Activated B cell treated with CpG ODN at 0.5 μM for 24 hours (primary cell): ENCODE measurements around the gene TRIP13. TPM values are rescaled to one million over a fixed set of nuclear protein-coding genes. Genes with fewer than 3 reads are reported as not detected.

ENCODE experiments used
- ATAC-seq: fragments of 200-7000 bp; cut with Tn5 transposase; one replicate; pipeline ENCODE4 v1.10.0; 2021; ENCODE audit warnings: low read depth, mild to moderate bottlenecking, moderate library complexity
- CTCF ChIA-PET: fragments of 350-600 bp; sonication (Branson Sonifier 250); formaldehyde crosslinking; loops from one replicate; lab custom pipeline; 2021; ENCODE audit warnings: antibody characterized with exemption; lab: Charles Lee
- POLR2A ChIA-PET: fragments of 350-600 bp; sonication (Branson Sonifier 250); formaldehyde crosslinking; loops from one replicate; lab custom pipeline; 2021; ENCODE audit warnings: antibody characterized with exemption; lab: Charles Lee
- DNase-seq: peaks from one replicate; pipeline ENCODE4 v3.0.0; 2022
- H3K27ac Mint-ChIP-seq: one replicate; pipeline ENCODE4 v1.8.0; 2020; ENCODE audit warnings: mixed read lengths
- H3K27me3 Mint-ChIP-seq: one replicate; pipeline ENCODE4 v1.8.0; 2021; ENCODE audit warnings: mixed read lengths
- H3K36me3 Mint-ChIP-seq: one replicate; pipeline ENCODE4 v1.8.0; 2021; ENCODE audit warnings: low read depth, mixed read lengths
- H3K4me1 Mint-ChIP-seq: one replicate; pipeline ENCODE4 v1.8.0; 2021; ENCODE audit warnings: mixed read lengths
- H3K4me3 Mint-ChIP-seq: one replicate; pipeline ENCODE4 v1.8.0; 2020; ENCODE audit warnings: mild to moderate bottlenecking, mixed read lengths
- H3K9me3 Mint-ChIP-seq: one replicate; pipeline ENCODE4 v1.8.0; 2020; ENCODE audit warnings: mixed read lengths
- CTCF ChIP-seq: fragments of 200-600 bp; IDR thresholded peaks from one replicate; pipeline ENCODE4 v1.8.0; 2022; ENCODE audit warnings: antibody characterized with exemption, mild to moderate bottlenecking
- intact Hi-C: fragments of 100-400 bp; cut with micrococcal nuclease; formaldehyde crosslinking; loops from one replicate; pipeline ENCODE4 v1.15.1; 2024
- total RNA-seq: library from RNA; stranded (reverse); gene quantifications from 2 replicates; pipeline ENCODE4 v1.2.3, GENCODE V29; 2022

Gene TRIP13
- total RNA-seq, 1 donor from 2014 or later: 4.1 TPM

DNA sequence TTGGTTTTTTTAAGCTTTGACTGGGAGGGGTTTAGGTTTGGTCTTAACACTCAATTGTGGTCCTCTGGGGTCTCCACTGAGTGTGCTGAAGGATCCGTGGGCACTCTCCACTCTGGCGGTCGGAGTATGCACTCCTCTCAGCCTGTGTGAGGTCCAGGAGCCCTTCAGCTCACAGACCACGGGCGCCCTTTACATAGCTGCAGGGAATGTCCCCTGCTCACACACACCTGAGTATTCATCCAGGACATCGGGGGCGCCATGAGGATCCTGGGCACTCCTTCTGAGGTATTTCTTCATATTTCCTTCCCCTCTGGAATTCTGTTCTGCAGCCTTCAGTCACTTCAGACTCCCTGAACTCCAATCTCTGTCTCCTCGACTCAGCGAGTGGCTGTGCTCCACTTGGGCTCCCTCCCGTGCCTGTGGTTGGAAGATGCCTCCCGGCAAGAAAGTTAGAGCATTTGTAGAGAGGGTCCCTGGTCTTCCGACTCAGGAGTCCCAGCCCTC is 12.5 kb downstream of the TRIP13 start:
- intact Hi-C loops: no loop called here
- Mint-ChIP-seq H3K36me3 (no peaks in the 10 kb centered on the region), H3K27me3 (no peaks in the 10 kb centered on the region), H3K4me3 (no peak overlapping the region), H3K27ac (no peak overlapping the region), H3K4me1 (no peaks in the 10 kb centered on the region), H3K9me3 (no peaks in the 10 kb centered on the region)
- ChIA-PET CTCF (interaction anchor here (1.4 kb wide), 1 partner anchor 236 kb away, joined by 3 read pairs; no protein-coding TSS in a partner anchor), POLR2A (interaction anchor here (0.6 kb wide), 1 partner anchor 627 kb away, joined by 3 read pairs; no protein-coding TSS in a partner anchor)
- TF ChIP-seq CTCF: no peak
- ATAC-seq: no peak
- no peak for DNase-seq

DNA sequence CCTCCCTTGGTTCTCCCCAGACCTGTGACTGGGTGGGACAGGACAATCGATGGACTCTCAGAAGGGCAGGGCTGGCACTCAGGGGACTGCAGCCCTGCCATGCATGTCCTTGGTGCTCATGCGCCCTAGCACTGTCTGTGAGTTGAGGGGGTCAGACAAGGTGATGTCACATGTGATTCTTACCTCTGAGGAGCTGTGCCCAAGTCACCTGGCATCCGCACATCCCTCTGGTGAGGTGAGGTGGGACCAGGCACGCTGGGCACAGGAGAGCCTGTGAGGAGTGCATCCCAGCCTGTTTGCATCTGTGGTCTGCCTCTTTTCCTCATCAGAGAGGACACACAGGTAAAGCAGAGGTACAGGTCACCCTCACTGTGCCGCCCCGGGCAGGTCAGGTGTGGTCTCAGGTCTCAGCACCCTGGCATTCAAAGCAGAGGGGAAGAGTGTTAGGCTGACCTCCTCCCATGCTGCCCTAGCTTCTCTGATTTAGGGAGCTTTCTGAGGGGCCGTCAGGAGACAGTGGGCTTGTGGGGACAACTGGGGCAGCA is 14.8 kb downstream of the TRIP13 start:
- Mint-ChIP-seq H3K36me3 (no peaks in the 10 kb centered on the region), H3K9me3 (no peaks in the 10 kb centered on the region), H3K27me3 (no peaks in the 10 kb centered on the region), H3K4me1 (no peaks in the 10 kb centered on the region), H3K27ac (no peak overlapping the region), H3K4me3 (no peak overlapping the region)
- ChIA-PET POLR2A (no interaction called here), CTCF (interaction anchor here (0.6 kb wide), 1 partner anchor 27 kb away, joined by 3 read pairs; no protein-coding TSS in a partner anchor)
- DNase-seq (no peak), ATAC-seq (no peak)
- TF ChIP-seq CTCF: no peak
- intact Hi-C loops: no loop called here

- no peaks in the 10 kb centered on the region for H3K27me3 Mint-ChIP-seq
- no peaks in the 10 kb centered on the region for H3K36me3 Mint-ChIP-seq
- DNase-seq: no peak
- no peak overlapping the region for H3K4me3 Mint-ChIP-seq
- no peak for TF ChIP-seq CTCF
- ATAC-seq: no peak
- H3K4me1 Mint-ChIP-seq: no peaks in the 10 kb centered on the region
- H3K27ac Mint-ChIP-seq: no peak overlapping the region
- H3K9me3 Mint-ChIP-seq: no peaks in the 10 kb centered on the region
- CTCF ChIA-PET: no interaction called here
- POLR2A ChIA-PET: no interaction called here
- intact Hi-C loops: no loop called here
These were observed 15.5 kb downstream of the TRIP13 start for GRCh38 chr5:908172-908571.

- ChIA-PET CTCF (no interaction called here), POLR2A (no interaction called here)
- Mint-ChIP-seq H3K9me3 (no peaks in the 10 kb centered on the region), H3K36me3 (no peaks in the 10 kb centered on the region), H3K4me1 (no peaks in the 10 kb centered on the region), H3K4me3 (no peak overlapping the region), H3K27ac (no peak overlapping the region), H3K27me3 (no peaks in the 10 kb centered on the region)
- DNase-seq: no peak
- TF ChIP-seq CTCF: no peak
- intact Hi-C loops: no loop called here
- no peak for ATAC-seq
These were observed 16.4 kb downstream of the TRIP13 start for GRCh38 chr5:909086-909485.

DNA sequence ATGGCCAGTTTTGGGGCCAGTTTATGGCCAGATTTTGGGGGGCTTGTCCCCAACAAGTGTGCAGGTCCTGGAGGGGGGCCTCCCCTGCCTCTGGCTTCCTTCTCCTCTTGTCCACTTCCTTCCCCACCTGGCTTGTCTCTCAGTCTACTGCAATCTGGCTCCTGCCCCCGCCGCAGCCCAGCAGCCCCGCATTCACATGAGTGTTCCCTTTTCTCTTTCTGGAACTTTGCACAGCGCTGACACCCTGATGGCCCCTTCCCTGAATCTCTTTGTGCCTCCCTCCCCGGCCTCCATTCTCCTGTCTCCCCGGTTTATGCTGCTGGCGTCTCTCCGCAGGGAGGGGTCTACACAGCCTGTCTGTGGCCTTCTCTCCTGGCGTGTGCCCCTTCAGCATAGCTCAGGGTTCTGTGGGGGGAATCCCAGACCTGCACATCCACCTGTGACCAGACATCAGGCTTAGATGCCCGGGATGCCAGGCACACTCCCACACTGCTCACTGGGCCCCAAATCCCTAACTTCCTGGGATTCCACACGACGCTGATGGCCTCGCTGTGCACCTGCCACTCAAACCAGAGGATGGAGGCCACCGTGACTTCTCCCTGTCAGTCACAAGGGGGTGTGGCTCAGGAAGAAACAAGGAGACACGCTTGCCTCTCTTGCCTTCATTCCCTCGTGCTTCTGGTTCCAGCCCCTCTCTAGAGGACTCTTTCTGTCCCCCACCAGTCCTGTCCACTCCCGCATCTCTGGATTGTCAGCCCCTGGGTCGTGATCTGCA is 17.5 kb downstream of the TRIP13 start:
- ChIA-PET POLR2A (no interaction called here), CTCF (no interaction called here)
- intact Hi-C loops: no loop called here
- DNase-seq (no peak), ATAC-seq (no peak)
- Mint-ChIP-seq H3K27me3 (no peaks in the 10 kb centered on the region), H3K36me3 (no peaks in the 10 kb centered on the region), H3K9me3 (no peaks in the 10 kb centered on the region), H3K27ac (no peak overlapping the region), H3K4me3 (no peak overlapping the region), H3K4me1 (no peaks in the 10 kb centered on the region)
- TF ChIP-seq CTCF: no peak
